PC-9 (cell line): Measurements from ENCODE around the gene IL6R. TPM values are rescaled to one million over a fixed set of nuclear protein-coding genes. Genes with fewer than 3 reads are reported as not detected.

Source experiments
- BruUV-seq: library from RNA; stranded (reverse); fragments of 400-500 nt; replicated peaks from 2 replicates; lab custom pipeline; 2021; lab: Mats Ljungman, UMichigan
- CTCF ChIA-PET: fragments of 300-600 bp; sonication (Branson Sonifier 250); formaldehyde crosslinking; loops from one replicate; lab custom pipeline; 2022; ENCODE audit warnings: antibody characterized with exemption; lab: Charles Lee
- POLR2A ChIA-PET: fragments of 300-600 bp; sonication (Branson Sonifier 250); formaldehyde crosslinking; loops from one replicate; lab custom pipeline; 2022; ENCODE audit warnings: antibody characterized with exemption; ENCODE audit not compliant: unreplicated experiment; lab: Charles Lee
- DNase-seq, 2 experiments: peaks; one replicate each; pipeline versions ENCODE4 v3.0.0 to v3.0.0-alpha.2; 2015 to 2022; ENCODE audit warnings: mixed read lengths in 1 of 2
- H2AFZ ChIP-seq: fragments of 200-600 bp; sonication (generic); 2 replicates; pipeline ENCODE4 v1.8.1; 2017; ENCODE audit warnings: antibody characterized with exemption
- H3F3A ChIP-seq: fragments of 200-600 bp; sonication (generic); 2 replicates; pipeline ENCODE4 v1.8.1; 2017; ENCODE audit warnings: antibody characterized with exemption, mild to moderate bottlenecking, low read depth; ENCODE audit not compliant: insufficient read depth
- H3K27ac ChIP-seq: fragments of 200-600 bp; sonication (generic); 2 replicates; pipeline ENCODE4 v1.6.1; 2016; ENCODE audit warnings: mixed run types
- H3K27me3 ChIP-seq: fragments of 200-600 bp; sonication (generic); 2 replicates; pipeline ENCODE4 v1.6.1; 2016; ENCODE audit warnings: low read depth, mixed run types; ENCODE audit not compliant: insufficient read depth
- H3K36me3 ChIP-seq: fragments of 200-600 bp; sonication (generic); 2 replicates; pipeline ENCODE4 v1.6.1; 2016; ENCODE audit warnings: low read depth, mixed run types
- H3K4me1 ChIP-seq: fragments of 200-600 bp; sonication (generic); replicated peaks from 2 replicates; pipeline ENCODE4 v1.6.1; 2016; ENCODE audit warnings: mixed run types; ENCODE audit not compliant: insufficient read depth
- H3K4me2 ChIP-seq: fragments of 200-600 bp; sonication (generic); 2 replicates; pipeline ENCODE4 v1.6.1; 2017; ENCODE audit warnings: mixed run types
- H3K4me3 ChIP-seq: fragments of 200-600 bp; sonication (generic); 2 replicates; pipeline ENCODE4 v1.6.1; 2016; ENCODE audit warnings: mixed run types
- H3K79me2 ChIP-seq: fragments of 200-600 bp; sonication (generic); 2 replicates; pipeline ENCODE4 v1.6.1; 2017; ENCODE audit warnings: low read depth, mixed run types
- H3K9me2 ChIP-seq: fragments of 200-600 bp; sonication (generic); 2 replicates; pipeline ENCODE4 v1.8.1; 2017; ENCODE audit warnings: mild to moderate bottlenecking; ENCODE audit not compliant: insufficient read depth
- H3K9me3 ChIP-seq: fragments of 200-600 bp; sonication (generic); 2 replicates; pipeline ENCODE4 v1.8.1; 2016; ENCODE audit warnings: low read depth; ENCODE audit not compliant: insufficient read depth
- H4K20me1 ChIP-seq: fragments of 200-600 bp; sonication (generic); 2 replicates; pipeline ENCODE4 v1.8.1; 2017; ENCODE audit not compliant: insufficient read depth
- CTCF ChIP-seq: fragments of 200-600 bp; sonication (generic); conservative IDR thresholded peaks from 2 replicates; pipeline ENCODE4 v1.6.1; 2017; ENCODE audit warnings: mixed run types, antibody characterized with exemption, mild to moderate bottlenecking, moderate library complexity
- EZH2 ChIP-seq: fragments of 200-600 bp; sonication (generic); IDR thresholded peaks from 2 replicates; pipeline ENCODE4 v1.8.0; 2017; ENCODE audit warnings: antibody characterized with exemption, low read depth
- intact Hi-C: fragments of 100-400 bp; cut with micrococcal nuclease; formaldehyde crosslinking; loops from one replicate; pipeline ENCODE4 v1.10.0; 2022; ENCODE audit not compliant: unreplicated experiment
- total RNA-seq: library from RNA; stranded (reverse); gene quantifications from 2 replicates; pipeline ENCODE4 v1.2.3, GENCODE V29; 2021

Gene IL6R
- total RNA-seq, 1 experiment from 2014 or later, result 3.2 TPM

DNA sequence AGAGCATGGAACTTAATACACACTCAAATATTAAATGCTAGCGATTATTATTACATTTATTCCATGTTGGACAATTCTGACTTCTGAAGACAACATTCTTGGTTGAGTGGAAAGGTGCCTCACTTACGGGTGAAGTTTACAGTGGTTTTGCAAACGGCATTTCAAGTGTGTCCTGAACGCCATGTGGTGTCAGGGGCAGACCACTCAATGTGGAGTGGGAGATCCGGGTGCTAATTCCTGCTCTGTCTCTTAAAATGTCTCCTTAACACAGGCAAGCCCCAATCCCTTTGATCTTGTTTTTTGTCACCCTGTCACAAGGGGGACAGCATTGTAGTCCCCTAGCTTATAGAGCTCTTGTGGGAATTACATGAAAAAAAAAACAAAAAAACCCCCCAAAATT, 91.2 kb downstream of the IL6R start:
- H3K4me2 ChIP-seq, result no peak overlapping the region
- peaks cover 4% of the 10 kb centered on the region; the same call in 1 of the 2 replicates for H4K20me1 ChIP-seq
- H3K79me2 ChIP-seq, result no peaks in the 10 kb centered on the region
- no peaks in the 10 kb centered on the region for H3K9me3 ChIP-seq
- H3K27ac ChIP-seq, result no peak overlapping the region
- H3K36me3 ChIP-seq, result no peaks in the 10 kb centered on the region
- no TSS peak for BruUV-seq
- ChIA-PET POLR2A (no interaction called here), CTCF (no interaction called here)
- H3K4me1 ChIP-seq, result no peaks in the 10 kb centered on the region
- H3F3A ChIP-seq, result no peaks in the 10 kb centered on the region
- intact Hi-C loops, result no loop called here
- no peaks in the 10 kb centered on the region for H3K9me2 ChIP-seq
- H3K4me3 ChIP-seq, result no peak overlapping the region
- H2AFZ ChIP-seq, result no peak overlapping the region
- TF ChIP-seq EZH2, result no peak
- no peak for TF ChIP-seq CTCF
- no peak for DNase-seq
- H3K27me3 ChIP-seq, result peaks cover 91% of the 10 kb centered on the region

DNA sequence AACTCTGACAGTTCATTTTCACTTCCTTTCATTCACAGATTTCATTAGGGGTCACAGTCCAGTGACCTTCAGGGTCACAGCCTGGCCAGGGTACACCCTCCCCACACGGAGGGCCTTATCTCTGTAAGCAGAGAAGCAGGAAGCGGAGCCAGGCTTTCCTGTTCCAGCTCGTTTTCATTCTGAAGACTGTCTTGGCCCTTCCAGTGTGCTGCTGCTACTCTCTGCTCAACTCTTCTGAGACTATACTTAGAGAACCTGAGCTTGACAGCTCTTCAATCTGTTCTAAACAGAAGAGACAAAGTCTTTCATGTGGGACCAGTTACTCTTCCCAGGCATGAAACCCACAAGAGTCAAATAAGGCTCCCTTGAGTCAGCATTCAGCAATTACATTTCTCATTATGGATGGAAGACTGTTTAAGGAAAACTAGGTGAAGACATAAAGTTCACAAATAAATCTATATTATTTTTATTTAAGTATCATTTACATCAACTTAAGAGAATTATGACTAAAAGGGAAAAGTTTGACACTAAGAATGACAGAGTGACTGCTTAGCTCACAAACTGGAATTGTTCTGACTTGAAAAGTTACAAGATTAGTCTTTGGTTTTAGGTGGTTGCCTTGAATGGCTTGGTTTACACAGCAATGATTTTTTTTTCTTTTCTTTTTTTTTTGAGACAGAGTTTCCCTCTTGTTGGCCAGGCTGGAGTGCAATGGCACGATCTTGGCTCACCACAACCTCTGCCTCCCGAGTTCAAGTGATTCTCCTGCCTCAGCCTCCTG, 92.1 kb downstream of the IL6R start:
- Histone ChIP-seq H3K27me3 (peaks cover 84% of the 10 kb centered on the region), H3K4me3 (no peak overlapping the region), H2AFZ (no peak overlapping the region), H4K20me1 (no peaks in the 10 kb centered on the region), H3K9me2 (no peaks in the 10 kb centered on the region), H3K79me2 (no peaks in the 10 kb centered on the region), H3K9me3 (no peaks in the 10 kb centered on the region), H3K4me1 (no peaks in the 10 kb centered on the region), H3K27ac (no peak overlapping the region), H3F3A (no peaks in the 10 kb centered on the region), H3K36me3 (no peaks in the 10 kb centered on the region), H3K4me2 (no peak overlapping the region)
- no peak for TF ChIP-seq EZH2
- no peak for TF ChIP-seq CTCF
- intact Hi-C loops, result no loop called here
- DNase-seq, result no peak
- ChIA-PET CTCF (no interaction called here), POLR2A (no interaction called here)
- BruUV-seq, result no TSS peak

DNA sequence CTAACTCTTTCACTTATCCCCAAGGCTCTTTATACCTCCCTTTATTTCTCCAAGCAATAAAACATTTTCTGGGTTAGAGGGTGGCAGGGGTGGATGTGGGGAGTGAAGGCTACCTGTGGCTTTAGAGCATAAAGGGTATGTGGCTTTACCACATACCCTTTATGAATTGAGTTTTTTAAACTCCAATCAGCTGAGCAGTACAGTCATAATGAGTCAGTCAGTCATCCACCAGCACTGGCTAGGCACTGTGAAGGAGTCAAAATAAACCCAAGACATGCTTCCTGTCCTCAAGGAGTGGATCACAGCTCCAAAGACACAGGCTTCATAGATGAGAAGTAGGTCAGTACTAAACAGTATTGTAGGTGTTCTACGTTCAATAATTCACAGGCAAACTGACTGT, 94.3 kb downstream of the IL6R start:
- Histone ChIP-seq H3K4me1 (no peaks in the 10 kb centered on the region), H3K27ac (no peak overlapping the region), H3K27me3 (peaks cover 79% of the 10 kb centered on the region), H3F3A (no peaks in the 10 kb centered on the region), H3K79me2 (no peaks in the 10 kb centered on the region), H2AFZ (no peak overlapping the region), H3K9me2 (no peaks in the 10 kb centered on the region), H3K4me2 (no peak overlapping the region), H3K9me3 (no peaks in the 10 kb centered on the region), H4K20me1 (no peaks in the 10 kb centered on the region), H3K36me3 (no peaks in the 10 kb centered on the region), H3K4me3 (no peak overlapping the region)
- ChIA-PET POLR2A (no interaction called here), CTCF (no interaction called here)
- no peak for DNase-seq
- no TSS peak for BruUV-seq
- TF ChIP-seq CTCF, result no peak
- no peak for TF ChIP-seq EZH2
- intact Hi-C loops, result no loop called here
